Skeletal muscle cell (primary cell): ENCODE data around the gene C4orf50.
A peak's percentile ranks its signal among the peaks of the same experiment; 100 is the strongest.
"Not testable (repeated sequence)": the region's sequence is repeated elsewhere in the genome, so short reads cannot be mapped to it uniquely, and the experiment has no call there.

Experiments
- DNase-seq: peaks from one replicate; pipeline ENCODE4 v3.0.0-alpha.2; 2010; ENCODE audit warnings: low read depth
- H3K4me3 ChIP-seq: 2 replicates; pipeline ENCODE4 v1.5.1; 2011; ENCODE audit warnings: low read depth, mild to moderate bottlenecking, control low read depth, low read length, moderate library complexity

The C4orf50 gene

GRCh38 chr4:5887011-5887360 lies 131.2 kb downstream of the C4orf50 start:
- no peak for DNase-seq
- H3K4me3 ChIP-seq = peak overlapping the region; percentile 43

DNA sequence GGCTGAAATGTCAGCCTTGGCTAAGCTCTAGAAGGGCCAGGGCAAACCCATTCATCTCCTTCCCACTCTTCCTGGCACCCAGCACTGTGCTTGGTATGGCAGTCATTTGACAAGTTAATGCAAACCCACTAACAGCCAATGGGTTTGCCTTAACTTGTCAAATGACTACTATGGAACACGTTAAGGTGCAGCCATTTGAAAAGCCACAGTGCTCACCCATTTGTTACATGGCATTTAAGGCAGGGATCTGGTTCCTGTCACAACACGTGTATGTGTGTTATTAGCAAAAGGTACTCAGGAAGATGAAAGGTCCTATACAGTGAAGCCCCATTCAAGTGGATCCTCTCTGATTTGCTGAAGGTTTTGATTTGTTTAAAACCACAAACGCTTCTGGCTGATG lies 132.5 kb downstream of the C4orf50 start:
- no peak for DNase-seq
- H3K4me3 ChIP-seq = no peak overlapping the region

- H3K4me3 ChIP-seq = no peak overlapping the region
- no peak for DNase-seq
Measured at GRCh38 chr4:5884796-5885195, 133.4 kb downstream of the C4orf50 start.

GRCh38 chr4:5883916-5884315 lies 134.3 kb downstream of the C4orf50 start:
- DNase-seq = no peak
- H3K4me3 ChIP-seq = no peak overlapping the region

DNA sequence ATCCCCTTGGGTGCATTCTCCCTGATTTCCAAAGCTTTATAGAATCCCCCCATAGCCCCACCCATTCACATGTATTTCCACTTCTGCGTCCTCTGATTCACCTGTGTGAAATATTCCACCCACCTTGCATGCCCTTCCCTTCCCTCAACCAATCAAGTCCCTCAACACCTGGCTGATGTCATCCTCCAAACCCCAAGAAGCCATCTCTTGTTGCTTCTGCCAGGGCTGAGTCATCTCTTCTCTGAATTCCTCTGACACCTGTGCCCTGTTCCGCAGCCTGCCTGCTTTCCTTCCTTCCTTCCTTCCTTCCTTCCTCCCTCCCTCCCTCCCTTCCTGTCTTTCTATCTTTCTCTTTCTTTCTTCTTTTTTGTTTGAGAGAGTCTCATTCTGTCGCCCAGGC lies 135.3 kb downstream of the C4orf50 start:
- no peak overlapping the region for H3K4me3 ChIP-seq
- DNase-seq = no peak

DNA sequence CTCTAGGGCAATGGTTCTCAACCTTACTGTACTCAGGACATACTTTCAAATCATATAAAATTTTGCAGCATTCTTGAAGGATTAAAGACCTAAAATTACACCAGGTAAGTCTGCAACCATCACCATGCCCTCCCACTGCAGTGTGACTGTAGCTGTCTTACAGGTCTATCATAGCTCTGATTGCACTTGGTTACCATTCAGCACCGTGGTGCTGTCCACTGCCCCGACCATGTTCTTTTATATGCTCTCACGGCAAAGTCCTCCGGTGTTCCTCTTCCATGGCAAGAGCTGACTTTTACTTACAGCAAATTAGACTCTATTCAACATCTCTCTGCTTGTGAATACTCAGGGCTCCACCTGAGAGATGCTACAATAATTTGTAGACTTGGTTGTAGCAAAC lies 136.9 kb downstream of the C4orf50 start:
- H3K4me3 ChIP-seq = no peak overlapping the region
- no peak for DNase-seq

GRCh38 chr4:5878359-5878758 lies 139.9 kb downstream of the C4orf50 start:
- H3K4me3 ChIP-seq = no peak overlapping the region
- DNase-seq = no peak

- H3K4me3 ChIP-seq = no peak overlapping the region
- no peak for DNase-seq
Measured at GRCh38 chr4:5877392-5877791, 140.8 kb downstream of the C4orf50 start.

GRCh38 chr4:5874811-5875449 lies 143.3 kb downstream of the C4orf50 start:
- no peak for DNase-seq
- no peak overlapping the region for H3K4me3 ChIP-seq

DNA sequence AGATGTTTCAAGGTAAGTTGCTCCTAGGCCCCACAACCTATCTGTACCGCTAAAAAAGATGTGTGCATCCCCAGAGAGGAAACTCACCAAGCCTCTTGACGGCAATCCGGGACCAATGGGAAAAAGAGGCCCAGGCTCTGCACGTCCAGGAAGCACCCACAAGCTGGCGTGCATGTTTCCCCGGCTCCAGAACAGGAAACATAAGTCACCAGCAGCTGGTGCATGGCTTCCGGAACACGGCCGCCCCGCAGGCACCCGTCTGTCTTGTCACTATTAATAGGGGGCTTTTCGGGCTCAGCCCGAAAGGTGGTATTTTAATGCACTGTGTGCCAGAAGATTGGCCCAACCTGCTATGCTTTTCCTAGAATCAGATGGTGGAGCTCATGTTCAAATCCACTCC lies 147.5 kb downstream of the C4orf50 start:
- no peak for DNase-seq
- H3K4me3 ChIP-seq = no peak overlapping the region

GRCh38 chr4:5869966-5870619 lies 148.1 kb downstream of the C4orf50 start:
- no peak for DNase-seq
- H3K4me3 ChIP-seq = no peak overlapping the region

- DNase-seq = no peak
- H3K4me3 ChIP-seq = no peak overlapping the region
Measured at GRCh38 chr4:5867866-5868265, 150.4 kb downstream of the C4orf50 start.

DNA sequence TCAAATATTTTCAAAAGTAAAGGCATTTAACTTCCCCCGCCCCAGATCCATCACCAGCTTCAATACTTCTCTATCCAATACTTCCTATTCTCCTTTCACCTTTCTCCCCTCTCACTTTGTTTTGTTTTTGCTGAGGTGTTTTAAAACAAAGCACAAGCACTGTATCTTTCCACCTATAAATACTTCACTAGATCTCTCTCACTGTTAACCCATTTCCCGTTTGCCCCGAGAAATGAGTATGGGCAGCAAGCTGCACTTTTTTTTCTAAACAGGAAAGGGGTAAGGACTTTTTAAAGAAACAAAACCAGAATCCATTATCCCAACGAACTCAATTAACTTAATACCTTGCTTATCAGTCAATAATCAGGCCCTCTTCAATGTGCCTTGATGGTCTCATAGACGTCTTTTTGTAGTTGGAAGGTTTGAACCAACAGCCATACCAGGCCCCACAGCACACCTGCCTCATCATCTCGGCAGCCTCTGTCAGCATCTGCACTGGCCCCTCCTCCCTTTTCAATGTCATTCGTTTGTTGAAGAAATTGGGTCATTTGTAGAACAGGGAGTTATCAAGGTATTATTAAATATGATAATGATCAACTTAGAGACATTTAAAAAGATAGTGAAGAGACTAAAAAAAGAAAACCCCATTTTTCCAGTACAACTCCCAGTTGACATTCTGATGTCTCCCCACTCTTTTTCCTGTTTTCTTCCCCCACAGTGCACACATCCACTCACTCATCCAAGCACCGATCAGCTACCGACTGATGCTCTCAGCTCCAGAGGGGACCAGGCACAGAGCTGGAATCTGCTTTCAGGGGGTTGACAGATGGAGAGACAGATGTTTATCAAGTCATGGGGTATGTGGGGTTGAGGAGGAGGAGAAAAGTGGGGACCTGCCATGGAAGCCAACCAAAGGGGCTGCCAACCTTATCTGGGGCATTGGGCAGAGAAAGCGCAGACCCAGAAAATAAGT lies 151.1 kb downstream of the C4orf50 start:
- no peak for DNase-seq

DNA sequence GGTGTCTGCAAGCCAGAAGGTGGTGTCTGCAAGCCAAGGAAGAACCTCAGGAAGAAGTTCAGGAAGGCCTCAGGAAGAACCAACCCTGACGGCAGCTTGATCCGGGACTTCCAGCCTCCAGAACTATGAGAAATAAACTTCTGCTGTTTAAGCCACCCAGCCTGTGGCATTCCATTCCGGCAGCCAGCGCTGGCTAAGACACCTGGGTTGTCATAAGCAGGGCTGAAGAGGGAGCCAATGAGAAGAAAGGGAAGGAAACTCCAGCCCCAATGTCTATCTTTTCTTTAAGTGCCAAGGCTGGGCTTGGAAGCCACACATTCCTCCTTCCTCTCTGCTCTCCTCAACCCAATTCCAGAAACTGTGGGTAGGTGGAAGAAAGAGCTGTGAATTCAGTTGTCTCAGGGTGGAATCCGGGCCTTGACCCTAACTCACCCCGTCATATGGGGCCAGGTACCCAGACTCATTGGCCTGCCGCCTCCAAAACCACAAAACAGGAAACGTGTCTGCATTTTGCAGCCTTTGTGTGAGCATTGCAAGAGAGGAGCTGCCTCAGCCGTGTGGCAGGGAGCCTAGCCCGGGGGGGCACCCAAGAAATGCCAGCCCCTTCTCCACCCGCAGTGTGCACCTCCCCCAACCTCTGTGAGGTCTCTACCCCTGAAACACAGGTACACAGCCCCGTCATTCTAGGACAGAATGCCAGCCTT lies 152.2 kb downstream of the C4orf50 start:
- H3K4me3 ChIP-seq = no peak overlapping the region
- no peak for DNase-seq

More for the DNA sequence above, 151.1 kb downstream of the C4orf50 start:
- no peak overlapping the region for H3K4me3 ChIP-seq

DNA sequence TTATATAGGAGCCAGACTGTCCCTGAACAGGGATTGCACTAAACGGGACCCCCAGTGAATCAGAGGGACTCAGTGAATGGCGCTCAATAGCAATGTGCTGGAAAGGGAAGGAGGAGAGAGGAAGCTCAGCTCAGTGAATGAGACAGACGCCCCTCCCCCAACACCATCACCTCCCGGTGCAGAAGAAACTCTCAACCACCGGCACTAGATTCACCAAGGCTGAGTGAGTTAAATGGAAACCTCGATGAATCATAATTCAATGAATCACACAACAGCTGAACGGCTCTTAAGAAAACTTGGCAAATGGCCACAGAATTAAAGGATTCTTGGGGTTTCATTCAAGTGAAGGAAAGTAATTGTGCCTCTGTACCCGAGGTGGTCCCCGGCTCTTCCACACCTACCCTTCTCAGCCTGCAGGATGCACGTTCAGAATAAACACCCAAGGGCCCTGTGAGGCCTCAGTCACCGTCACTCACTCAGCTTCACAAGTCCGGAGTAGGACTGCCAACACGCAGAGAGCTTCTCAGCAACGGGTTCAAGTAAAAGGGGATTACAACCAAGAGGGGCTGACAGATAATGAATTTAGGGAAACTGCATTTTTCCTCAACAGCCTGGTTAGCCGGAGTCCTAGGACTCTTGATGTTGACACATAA lies 154.6 kb downstream of the C4orf50 start:
- H3K4me3 ChIP-seq = no peak overlapping the region
- peak; percentile 76 for DNase-seq

DNA sequence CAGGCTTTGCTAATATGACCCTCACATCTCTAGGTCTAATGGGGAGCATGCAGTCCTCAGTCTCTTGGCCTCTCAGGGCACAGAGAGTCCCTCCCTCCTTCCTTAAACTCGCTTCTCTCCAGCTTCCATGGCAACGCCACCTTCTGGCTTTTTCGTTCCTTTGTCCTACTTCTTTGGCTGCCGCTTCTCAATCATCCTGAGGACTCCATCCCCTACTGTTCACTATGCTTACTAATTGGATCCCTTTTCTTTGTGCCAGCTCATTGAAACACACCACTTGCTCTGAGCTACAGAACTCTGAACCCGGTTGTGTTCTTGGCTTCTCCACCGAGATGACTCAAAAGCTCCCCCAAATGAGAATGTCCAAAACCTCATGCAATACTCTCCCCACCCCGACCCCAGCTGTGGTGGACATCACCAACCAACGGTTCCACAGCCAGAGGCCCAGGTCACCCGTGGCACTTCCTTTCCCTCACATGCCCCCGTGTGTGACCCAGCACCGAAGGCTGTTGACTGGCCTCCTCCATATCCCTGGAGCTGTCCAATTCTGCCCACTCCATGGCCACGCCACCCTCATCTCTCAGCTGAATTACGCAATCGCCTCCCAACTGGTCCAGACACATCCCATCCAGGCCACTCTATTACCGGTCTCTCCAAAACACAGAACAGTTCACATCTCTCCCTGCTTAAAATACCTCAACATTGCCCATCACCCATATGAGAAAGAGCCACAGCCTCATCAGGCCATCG lies 160.0 kb downstream of the C4orf50 start:
- DNase-seq = no peak

DNA sequence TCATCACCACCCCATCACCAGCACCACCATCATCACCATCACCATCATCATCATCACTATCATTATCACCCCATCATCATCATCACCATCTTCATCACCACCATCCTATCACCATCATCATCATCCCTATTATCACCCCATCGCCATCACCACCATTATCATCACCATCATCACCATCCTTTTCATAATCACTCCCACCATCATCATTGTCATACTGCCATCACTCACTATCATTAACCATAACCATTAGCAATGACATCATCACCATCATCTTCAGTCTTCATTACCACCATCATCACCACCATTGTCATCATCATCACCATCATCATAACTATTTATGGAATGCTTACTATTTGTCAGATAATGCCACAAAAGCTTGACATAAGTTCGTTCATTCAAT lies 161.0 kb downstream of the C4orf50 start:
- DNase-seq = no peak

More for the DNA sequence above, 160.0 kb downstream of the C4orf50 start:
- H3K4me3 ChIP-seq = no peak overlapping the region

DNA sequence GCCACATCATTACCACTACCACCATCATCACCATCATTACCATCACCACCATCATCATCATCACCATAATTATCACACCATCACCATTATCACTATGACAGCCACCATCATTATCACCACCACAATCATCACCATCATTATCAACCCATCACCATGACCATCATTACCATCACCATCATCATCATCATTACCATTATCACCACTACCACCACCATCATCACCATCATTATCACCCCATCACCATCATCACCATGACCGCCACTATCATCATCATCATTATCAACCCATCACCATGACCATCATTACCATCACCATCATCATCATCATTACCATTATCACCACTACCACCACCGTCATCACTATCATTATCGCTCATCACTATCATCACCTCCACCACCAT lies 161.9 kb downstream of the C4orf50 start:
- not testable (repeated sequence) for H3K4me3 ChIP-seq, DNase-seq

More for the DNA sequence above, 161.0 kb downstream of the C4orf50 start:
- H3K4me3 ChIP-seq = no peak overlapping the region

DNA sequence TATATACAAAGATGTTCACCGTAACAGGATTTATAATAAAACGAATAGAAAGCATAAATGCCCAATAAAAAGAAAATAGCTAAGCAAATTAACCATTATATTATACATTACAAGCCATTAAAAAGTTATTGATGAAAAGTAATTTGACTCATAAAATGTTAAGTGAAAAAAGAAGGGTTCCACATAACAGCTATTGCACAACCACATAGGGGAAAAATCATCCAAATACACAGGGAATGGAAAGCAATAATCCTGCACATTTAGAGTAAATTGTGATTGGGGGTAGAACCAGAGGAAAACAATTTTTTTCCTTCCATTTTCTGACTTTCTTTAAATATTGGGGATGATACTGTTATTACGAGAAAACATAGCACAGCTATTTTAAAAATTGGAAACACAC lies 163.3 kb downstream of the C4orf50 start:
- no peak overlapping the region for H3K4me3 ChIP-seq
- no peak for DNase-seq
